HepG2 (cell line): ENCODE data around the gene SLC38A2. TPM values are rescaled to one million over a fixed set of nuclear protein-coding genes. Genes with fewer than 3 reads are reported as not detected.

ENCODE experiments used
- ATF1 ChIP-seq: IDR thresholded peaks from 2 replicates; pipeline ENCODE4 v1.6.1; 2016; ENCODE audit warnings: mild to moderate bottlenecking, control low read depth
- BRF2 ChIP-seq: sonication (generic); formaldehyde crosslinking; IDR thresholded peaks from 2 replicates; pipeline ENCODE4 v1.8.1; 2022; ENCODE audit warnings: mild to moderate bottlenecking, missing genetic modification reagents
- DR1 ChIP-seq: sonication (generic); formaldehyde crosslinking; IDR thresholded peaks from 2 replicates; pipeline ENCODE4 v1.8.0; 2021; ENCODE audit warnings: mild to moderate bottlenecking, missing genetic modification reagents, inconsistent platforms
- HOMEZ ChIP-seq: IDR thresholded peaks from 2 replicates; pipeline ENCODE4 v1.6.1; 2016; ENCODE audit warnings: low read depth
- NFIC ChIP-seq: IDR thresholded peaks from 2 replicates; pipeline ENCODE4 v1.6.1; 2012; ENCODE audit warnings: mild to moderate bottlenecking, low read length, inconsistent platforms
- PLSCR1 ChIP-seq: sonication (generic); formaldehyde crosslinking; IDR thresholded peaks from 2 replicates; pipeline ENCODE4 v1.5.0; 2020; ENCODE audit warnings: missing genetic modification reagents, mild to moderate bottlenecking, borderline replicate concordance
- RNF2 ChIP-seq: fragments of 450-650 bp; conservative IDR thresholded peaks from 2 replicates; pipeline ENCODE4 v1.6.1; 2016; ENCODE audit warnings: low read depth
- RXRB ChIP-seq: IDR thresholded peaks from 2 replicates; pipeline ENCODE4 v1.6.1; 2016; ENCODE audit warnings: borderline replicate concordance, missing genetic modification reagents, missing compliant biosample characterization
- SMARCC2 ChIP-seq: fragments of 450-650 bp; IDR thresholded peaks from 2 replicates; pipeline ENCODE4 v1.6.1; 2017; ENCODE audit warnings: antibody characterized with exemption, mild to moderate bottlenecking
- THAP8 ChIP-seq: sonication (generic); formaldehyde crosslinking; IDR thresholded peaks from 2 replicates; pipeline ENCODE4 v1.5.1; 2020; ENCODE audit warnings: missing genetic modification reagents, mild to moderate bottlenecking, borderline replicate concordance
- WIZ ChIP-seq: sonication (generic); formaldehyde crosslinking; IDR thresholded peaks from 2 replicates; pipeline ENCODE4 v1.5.1; 2020; ENCODE audit warnings: mild to moderate bottlenecking, missing genetic modification reagents
- YEATS4 ChIP-seq: sonication (generic); formaldehyde crosslinking; IDR thresholded peaks from 2 replicates; pipeline ENCODE4 v1.4.0; 2020; ENCODE audit warnings: missing genetic modification reagents, borderline replicate concordance
- ZNF333 ChIP-seq: sonication (generic); formaldehyde crosslinking; IDR thresholded peaks from 2 replicates; pipeline ENCODE4 v1.4.0; 2020; ENCODE audit warnings: mild to moderate bottlenecking, missing genetic modification reagents, borderline replicate concordance
- ZNF503 ChIP-seq: sonication (generic); formaldehyde crosslinking; IDR thresholded peaks from 2 replicates; pipeline ENCODE4 v1.4.0; 2020; ENCODE audit warnings: missing genetic modification reagents
- ZNF512B ChIP-seq: sonication (generic); formaldehyde crosslinking; IDR thresholded peaks from 2 replicates; pipeline ENCODE4 v1.5.1; 2020; ENCODE audit warnings: missing genetic modification reagents, mild to moderate bottlenecking, borderline replicate concordance
- ZNF703 ChIP-seq: sonication (generic); formaldehyde crosslinking; IDR thresholded peaks from 2 replicates; pipeline ENCODE4 v1.5.1; 2020; ENCODE audit warnings: missing genetic modification reagents, mild to moderate bottlenecking, moderate library complexity, borderline replicate concordance
- ZNF766 ChIP-seq: sonication (generic); formaldehyde crosslinking; IDR thresholded peaks from 2 replicates; pipeline ENCODE4 v1.5.0; 2020; ENCODE audit warnings: missing genetic modification reagents, borderline replicate concordance
- ZNF878 ChIP-seq: sonication (generic); formaldehyde crosslinking; IDR thresholded peaks from 2 replicates; pipeline ENCODE4 v1.8.1; 2023; ENCODE audit warnings: mild to moderate bottlenecking, missing genetic modification reagents, moderate library complexity
- ZSCAN9 ChIP-seq: IDR thresholded peaks from 2 replicates; pipeline ENCODE4 v1.6.1; 2016; ENCODE audit warnings: borderline replicate concordance
- polyA plus RNA-seq, 8 experiments: library from polyadenylated mRNA; depleted of rRNA in 3 of 8; stranded (reverse) in 7 of 8; unstranded in 1 of 8; fragments of >200 nt; fragmentation: Illumina TruSeq in 4 of 8; extraction: Trizol in 4 of 8; gene quantifications; 2 replicates each; pipeline versions ENCODE4 v1.2.1 to v1.2.3, GENCODE V29; 2011 to 2016; ENCODE audit warnings: low read depth in 4 of 8, missing spikeins in 1 of 8, mixed read lengths in 1 of 8; ENCODE audit not compliant: insufficient read depth in 1 of 8
- total RNA-seq, 5 experiments: library from RNA; depleted of rRNA; stranded (reverse); fragments of >200 nt; fragmentation: Illumina TruSeq; extraction: Trizol; gene quantifications; 2 replicates each; pipeline ENCODE4 v1.2.3, GENCODE V29; 2016; ENCODE audit warnings: low read depth in 1 of 5

Gene SLC38A2
- total and polyA plus RNA-seq, 2 of the 13 experiments (the other 11 are each of a cell fraction or from before 2014, with no cell fraction given), result 368 to 880 TPM

GRCh38 chr12:46371718-46372543, 642 bp downstream of the SLC38A2 start (continued):
- TF ChIP-seq PLSCR1 (no peak), ZNF878 (CRISPR knock-in tag) (peak; percentile 7; the same call in 1 of the 2 replicates), SMARCC2 (no peak), DR1 (CRISPR knock-in tag) (no peak), WIZ (CRISPR knock-in tag) (no peak), RNF2 (no peak), THAP8 (CRISPR knock-in tag) (0 out of 2 replicates have a peak, but pooled peaks have one; percentile 43), ZNF333 (CRISPR knock-in tag) (no peak), YEATS4 (CRISPR knock-in tag) (peak; percentile 12; the same call in 1 of the 2 replicates), HOMEZ (CRISPR knock-in tag) (no peak), NFIC (0 out of 2 replicates have a peak, but pooled peaks have one; percentile 8), ZNF703 (CRISPR knock-in tag) (no peak; the same call in 1 of the 2 replicates), ATF1 (no peak), ZNF766 (CRISPR knock-in tag) (no peak; the same call in 1 of the 2 replicates), RXRB (no peak), BRF2 (CRISPR knock-in tag) (no peak), ZSCAN9 (CRISPR knock-in tag) (no peak; the same call in 1 of the 2 replicates), ZNF503 (no peak), ZNF512B (CRISPR knock-in tag) (no peak)
